Raji (cell line): Measurements from ENCODE around the gene KCTD14.

Experiments used
- POLR2A ChIP-seq: IDR thresholded peaks from 2 replicates; pipeline ENCODE4 v1.6.1; 2011; ENCODE audit warnings: low read depth, low read length, control low read depth; ENCODE audit not compliant: insufficient read depth

The KCTD14 gene

DNA sequence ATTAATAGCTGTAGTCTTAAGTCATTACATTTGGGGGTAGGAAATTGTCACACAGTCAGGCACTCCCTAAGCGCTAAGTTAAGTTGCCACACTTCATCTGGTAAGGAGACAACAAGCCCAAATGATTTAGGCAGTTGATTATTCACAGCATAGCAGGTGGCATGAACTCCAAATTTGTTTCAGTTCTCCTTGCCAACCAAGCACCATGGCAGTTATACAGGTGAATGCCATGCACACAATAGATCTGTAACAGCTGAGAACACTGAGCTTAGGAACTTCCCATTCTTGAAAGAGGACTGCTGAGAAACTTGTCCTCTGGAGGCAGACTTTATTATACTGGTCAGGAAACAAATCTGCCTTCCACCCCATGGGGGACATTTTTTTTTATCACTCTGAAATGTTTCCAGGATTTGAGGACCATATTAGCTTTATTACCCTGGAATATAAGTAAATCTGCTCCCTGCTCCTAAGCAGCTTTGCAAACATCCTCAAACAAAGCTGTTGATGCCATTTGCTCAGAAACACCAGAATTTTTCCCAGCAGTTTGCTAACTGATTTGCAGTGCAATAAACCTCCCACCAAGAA, 23.5 kb downstream of the KCTD14 start:
- no peak for TF ChIP-seq POLR2A

GRCh38 chr11:77994434-77995362, 28.4 kb downstream of the KCTD14 start, which contains the start of gene INTS4:
INTS4 (minus strand) TSS chr11:77994668; CDS start chr11:77994643, 25 bp downstream.
- TF ChIP-seq POLR2A = peak; percentile 75

- TF ChIP-seq POLR2A = no peak
These were observed 29.2 kb downstream of the KCTD14 start for GRCh38 chr11:77993902-77994301.

- no peak for TF ChIP-seq POLR2A
These were observed 32.1 kb downstream of the KCTD14 start for GRCh38 chr11:77990981-77991380.

GRCh38 chr11:77981346-77981947, 41.6 kb downstream of the KCTD14 start:
- no peak for TF ChIP-seq POLR2A

GRCh38 chr11:77968337-77968736, 54.7 kb downstream of the KCTD14 start:
- no peak for TF ChIP-seq POLR2A

GRCh38 chr11:77967753-77968152, 55.3 kb downstream of the KCTD14 start:
- no peak for TF ChIP-seq POLR2A

GRCh38 chr11:77967121-77967520, 56.0 kb downstream of the KCTD14 start:
- no peak for TF ChIP-seq POLR2A

DNA sequence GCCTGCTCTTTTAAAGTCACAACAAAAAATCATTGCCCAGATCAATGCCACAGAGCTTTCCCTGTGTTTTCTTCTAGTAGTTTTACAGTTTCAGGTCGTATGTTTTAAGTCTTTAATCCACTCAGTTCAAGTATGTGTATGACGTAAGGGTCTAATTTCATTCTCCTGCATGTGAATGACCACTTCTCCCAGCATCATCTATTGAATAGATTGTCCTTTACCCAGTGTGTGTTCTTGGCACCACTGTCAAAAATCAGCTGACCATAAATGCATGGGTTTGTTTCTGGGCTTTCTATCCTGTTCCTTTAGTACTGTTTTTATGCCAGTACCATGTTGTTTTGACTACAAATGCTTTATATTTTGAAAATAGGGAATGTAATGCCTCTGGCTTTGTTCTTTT, 56.7 kb downstream of the KCTD14 start:
- no peak for TF ChIP-seq POLR2A
